Smooth muscle cell of the pulmonary artery (primary cell): ENCODE results near the gene ABR. TPM values are rescaled to one million over a fixed set of nuclear protein-coding genes. Genes with fewer than 3 reads are reported as not detected.

Experiments used
- total RNA-seq: library from RNA; depleted of rRNA; stranded (reverse); fragments of >200 nt; gene quantifications from 2 replicates; pipeline ENCODE4 v1.2.3, GENCODE V29; 2014

The ABR gene
- 70.0 and 121 TPM in 2 replicates for total RNA-seq

DNA sequence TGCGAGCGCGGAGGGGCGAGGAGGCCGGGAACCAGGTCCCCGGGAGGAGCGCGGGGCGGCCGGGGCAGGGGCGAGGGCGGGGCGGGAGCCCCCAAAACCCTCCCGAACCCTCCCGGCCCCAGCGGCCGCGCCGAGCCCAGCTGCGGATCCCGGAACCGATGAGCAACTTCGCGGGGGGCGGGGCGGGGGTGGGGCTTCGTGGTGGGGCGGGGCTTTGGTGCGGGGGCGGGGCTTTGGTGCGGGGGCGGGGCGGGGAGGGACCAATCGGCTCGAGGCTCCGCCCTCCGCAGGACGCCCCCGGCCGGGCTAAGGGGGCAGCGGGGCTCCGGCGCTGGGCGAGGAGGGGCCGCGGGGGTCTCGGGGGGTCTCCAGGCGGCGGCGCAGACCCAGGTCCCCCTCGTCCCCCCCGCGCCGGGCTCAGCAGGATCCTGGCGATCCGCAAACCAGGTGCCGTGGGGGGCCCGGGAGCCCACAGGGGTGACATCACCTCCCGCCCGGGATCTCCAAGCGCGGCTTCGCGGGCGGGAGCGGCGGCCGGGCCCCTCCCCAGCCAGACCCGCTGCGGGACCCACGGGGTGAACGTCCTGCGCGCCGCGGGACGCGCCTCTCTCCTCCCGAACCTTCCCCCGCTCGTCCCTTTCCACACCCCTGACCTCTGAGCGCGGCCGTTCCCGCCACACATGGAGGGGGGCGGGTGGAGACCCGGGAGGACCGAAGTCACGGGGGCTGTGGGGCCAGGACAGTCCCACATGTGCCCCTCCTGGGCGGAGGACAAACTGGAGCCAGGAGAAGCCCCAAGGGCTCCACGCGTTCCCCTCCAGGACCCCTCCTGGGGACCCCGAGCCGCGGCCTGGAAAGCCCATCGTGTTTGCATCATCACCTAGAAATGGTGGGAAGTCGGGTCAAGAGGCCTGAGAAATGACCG lies at the start of gene ABR:
Gene ABR (minus strand): TSS at position 164 of the 925 bp plus-strand sequence. CDS start 254 bp downstream, outside the sequence.

GRCh38 chr17:996554-997344 lies 183.0 kb downstream of the ABR start, which contains the start of gene TIMM22:
TSS of gene TIMM22 (plus strand) at chr17:997129. CDS start at chr17:997143, 14 bp downstream.

GRCh38 chr17:979539-980405 lies 200.0 kb downstream of the ABR start, which contains the start of gene NXN:
TSS of gene NXN (minus strand) at chr17:979776.

Other genes with a start within 250 kb of the ABR start
- 8.0 and 27.1 TPM in 2 replicates for gene NXN, start 200.2 kb downstream of the ABR start, total RNA-seq
- 12.6 and 12.7 TPM in 2 replicates for gene TIMM22, start 182.9 kb downstream of the ABR start, total RNA-seq
- not detected in 2 replicates for gene BHLHA9, start 90.5 kb upstream of the ABR start, total RNA-seq
- not detected in 2 replicates for gene TRARG1, start 99.7 kb upstream of the ABR start, total RNA-seq
- 283 and 331 TPM in 2 replicates for gene YWHAE, start 220.2 kb upstream of the ABR start, total RNA-seq